HCT116 (cell line): ENCODE measurements around the gene USP15. TPM values are rescaled to one million over a fixed set of nuclear protein-coding genes. Genes with fewer than 3 reads are reported as not detected.

ENCODE experiments used
- ATAC-seq: fragments of 200-7000 bp; cut with Tn5 transposase; 2 replicates; pipeline ENCODE4 v1.9.1; 2020; ENCODE audit warnings: mild to moderate bottlenecking, moderate library complexity
- BruUV-seq: library from RNA; stranded (reverse); fragments of 400-500 nt; replicated peaks from 2 replicates; lab custom pipeline; 2021; lab: Mats Ljungman, UMichigan
- CTCF ChIA-PET: fragments of 300-600 bp; sonication (Branson Sonifier 250); formaldehyde crosslinking; loops from one replicate; lab custom pipeline; 2021; ENCODE audit warnings: antibody characterized with exemption; lab: Charles Lee
- POLR2A ChIA-PET: fragments of 300-600, 350-600 bp; sonication (Branson Sonifier 250); formaldehyde crosslinking; loops from one replicate; lab custom pipeline; 2021; ENCODE audit warnings: antibody characterized with exemption; lab: Charles Lee
- RAD21 ChIA-PET, 2 experiments: fragments of 300-600 bp; sonication (Branson Sonifier 250); formaldehyde crosslinking; loops; one replicate each; lab custom pipeline; 2023; ENCODE audit warnings: low total read pairs in 2 of 2; ENCODE audit not compliant: uncharacterized antibody in 2 of 2, unreplicated experiment in 2 of 2, low non-redundant PET in 1 of 2; lab: Charles Lee
- DNase-seq: peaks from one replicate; pipeline ENCODE4 v3.0.0-alpha.2; 2010; ENCODE audit warnings: low read depth, low spot score
- H2AFZ ChIP-seq: fragments of 200-600 bp; shearing (Covaris generic), sonication (generic); 2 replicates; pipeline ENCODE4 v1.6.1; 2017; ENCODE audit warnings: low read depth, mixed run types, mixed read lengths, antibody characterized with exemption, low read length; ENCODE audit not compliant: poor library complexity, severe bottlenecking
- H3K27ac ChIP-seq: 2 replicates; pipeline ENCODE4 v1.5.1; 2012; ENCODE audit warnings: low read depth, low read length
- H3K27me3 ChIP-seq: fragments of 200-600 bp; sonication (generic); 2 replicates; pipeline ENCODE4 v1.6.1; 2016; ENCODE audit warnings: mixed run types, low read length, mixed read lengths; ENCODE audit not compliant: insufficient read depth
- H3K36me3 ChIP-seq, 2 experiments: fragments of 200-500 bp in 1 of 2; fragments of 200-600 bp in 1 of 2; sonication (Bioruptor generic) in 1 of 2; sonication (generic) in 1 of 2; 2 replicates each; pipeline versions ENCODE4 v1.5.1 to v1.6.1; 2014 to 2016; ENCODE audit warnings: low read length in 2 of 2, inconsistent platforms in 1 of 2, mixed read lengths in 1 of 2, mixed run types in 1 of 2; ENCODE audit not compliant: insufficient read depth in 2 of 2, control insufficient read depth in 1 of 2
- H3K4me1 ChIP-seq, 2 experiments: fragments of 200-600 bp in 1 of 2; sonication (generic) in 1 of 2; 2 replicates each; pipeline versions ENCODE4 v1.5.1 to v1.6.1; 2012 to 2017; ENCODE audit warnings: low read length in 2 of 2, inconsistent platforms in 1 of 2, mild to moderate bottlenecking in 1 of 2, mixed read lengths in 1 of 2, mixed run types in 1 of 2, moderate library complexity in 1 of 2; ENCODE audit not compliant: insufficient read depth in 2 of 2, control insufficient read depth in 1 of 2
- H3K4me2 ChIP-seq: fragments of 200-600 bp; sonication (generic); 2 replicates; pipeline ENCODE4 v1.6.1; 2017; ENCODE audit warnings: mixed run types, low read length, mixed read lengths
- H3K4me3 ChIP-seq, 2 experiments: fragments of 200-600 bp in 1 of 2; sonication (generic) in 1 of 2; replicated peaks in 1 of 2; 2 replicates each; pipeline ENCODE4 v1.5.1; 2011 to 2016; ENCODE audit warnings: low read length in 2 of 2, control low read depth in 1 of 2, low read depth in 1 of 2, mild to moderate bottlenecking in 1 of 2, mixed read lengths in 1 of 2, mixed run types in 1 of 2
- H3K79me2 ChIP-seq: fragments of 200-600 bp; sonication (generic); 2 replicates; pipeline ENCODE4 v1.6.1; 2017; ENCODE audit warnings: mild to moderate bottlenecking, mixed run types, low read length, moderate library complexity, mixed read lengths; ENCODE audit not compliant: insufficient read depth
- H3K9ac ChIP-seq: fragments of 200-600 bp; sonication (generic); 2 replicates; pipeline ENCODE4 v1.6.1; 2016; ENCODE audit warnings: low read length, mixed read lengths
- H3K9me2 ChIP-seq: fragments of 200-600 bp; sonication (generic), shearing (Covaris generic); 2 replicates; pipeline ENCODE4 v1.6.1; 2017; ENCODE audit warnings: mixed run types, mild to moderate bottlenecking, moderate library complexity; ENCODE audit not compliant: insufficient read depth
- H3K9me3 ChIP-seq, 2 experiments: fragments of 200-500 bp in 1 of 2; fragments of 200-600 bp in 1 of 2; sonication (Bioruptor generic) in 1 of 2; sonication (generic) in 1 of 2; 2 replicates each; pipeline ENCODE4 v1.6.1; 2014 to 2017; ENCODE audit warnings: low read length in 2 of 2, mixed read lengths in 2 of 2, inconsistent platforms in 1 of 2, low read depth in 1 of 2, mild to moderate bottlenecking in 1 of 2, mixed run types in 1 of 2, moderate library complexity in 1 of 2; ENCODE audit not compliant: control insufficient read depth in 1 of 2, insufficient read depth in 1 of 2
- H4K20me1 ChIP-seq: fragments of 200-600 bp; sonication (generic), shearing (Covaris generic); 2 replicates; pipeline ENCODE4 v1.6.1; 2017; ENCODE audit warnings: mixed run types, mild to moderate bottlenecking, moderate library complexity; ENCODE audit not compliant: insufficient read depth
- ATF3 ChIP-seq: IDR thresholded peaks from 2 replicates; pipeline ENCODE4 v1.6.1; 2012
- CBX3 ChIP-seq: IDR thresholded peaks from 2 replicates; pipeline ENCODE4 v1.6.1; 2012; ENCODE audit warnings: low read depth
- CEBPB ChIP-seq: IDR thresholded peaks from 2 replicates; pipeline ENCODE4 v1.6.1; 2012; ENCODE audit warnings: low read depth
- EGR1 ChIP-seq: IDR thresholded peaks from 2 replicates; pipeline ENCODE4 v1.6.1; 2012; ENCODE audit warnings: low read depth
- EZH2 ChIP-seq: fragments of 200-600 bp; sonication (generic); IDR thresholded peaks from 2 replicates; pipeline ENCODE4 v1.6.1; 2017; ENCODE audit warnings: antibody characterized with exemption, mixed run types
- EZH2phosphoT487 ChIP-seq: fragments of 200-600 bp; IDR thresholded peaks from 2 replicates; pipeline ENCODE4 v1.6.1; 2018; ENCODE audit warnings: antibody characterized with exemption, borderline replicate concordance
- FOSL1 ChIP-seq: IDR thresholded peaks from 2 replicates; pipeline ENCODE4 v1.6.1; 2012; ENCODE audit warnings: low read depth
- JUND ChIP-seq: IDR thresholded peaks from 2 replicates; pipeline ENCODE4 v1.6.1; 2012
- MAX ChIP-seq: IDR thresholded peaks from 2 replicates; pipeline ENCODE4 v1.6.1; 2012
- POLR2A ChIP-seq: IDR thresholded peaks from 2 replicates; pipeline ENCODE4 v1.7.0; 2011; ENCODE audit warnings: borderline replicate concordance; ENCODE audit not compliant: insufficient read depth, insufficient read length; ENCODE audit errors: extremely low read depth
- POLR2AphosphoS5 ChIP-seq: IDR thresholded peaks from 2 replicates; pipeline ENCODE4 v1.6.1; 2011; ENCODE audit warnings: mild to moderate bottlenecking, low read depth, low read length, moderate library complexity
- RAD21 ChIP-seq: IDR thresholded peaks from 2 replicates; pipeline ENCODE4 v1.6.1; 2012; ENCODE audit warnings: low read depth, mild to moderate bottlenecking
- SIN3A ChIP-seq: IDR thresholded peaks from 2 replicates; pipeline ENCODE4 v1.6.1; 2012; ENCODE audit warnings: low read depth
- SRF ChIP-seq: IDR thresholded peaks from 2 replicates; pipeline ENCODE4 v1.6.1; 2012; ENCODE audit warnings: low read depth
- TCF7L2 ChIP-seq: IDR thresholded peaks from 2 replicates; pipeline ENCODE4 v1.7.0; 2011; ENCODE audit warnings: borderline replicate concordance, inconsistent platforms; ENCODE audit not compliant: insufficient read depth, insufficient read length; ENCODE audit errors: extremely low read depth
- YY1 ChIP-seq: IDR thresholded peaks from 2 replicates; pipeline ENCODE4 v1.6.1; 2011; ENCODE audit warnings: low read length, low read depth, moderate library complexity, mild to moderate bottlenecking; ENCODE audit not compliant: insufficient replicate concordance; ENCODE audit errors: extremely low read depth
- intact Hi-C: fragments of 100-400 bp; cut with micrococcal nuclease; formaldehyde crosslinking; loops from 2 replicates; pipeline ENCODE4 v1.10.0; 2022
- total RNA-seq: library from RNA; stranded (reverse); gene quantifications from one replicate; pipeline ENCODE4 v1.2.1, GENCODE V29; 2021; ENCODE audit not compliant: unreplicated experiment
- TF ChIP-seq, protein P1 (sequence below), 3 experiments: fragments of 200-600 bp in 1 of 3; sonication (generic) in 1 of 3; IDR thresholded peaks in 2 of 3; conservative IDR thresholded peaks in 1 of 3; 2 replicates each; pipeline ENCODE4 v1.5.1; 2012 to 2017; ENCODE audit warnings: low read depth in 2 of 3, low read length in 2 of 3, antibody characterized with exemption in 1 of 3, borderline replicate concordance in 1 of 3, control low read depth in 1 of 3, mild to moderate bottlenecking in 1 of 3, mixed read lengths in 1 of 3, mixed run types in 1 of 3, moderate library complexity in 1 of 3; ENCODE audit not compliant: insufficient read depth in 1 of 3
- TF ChIP-seq, protein P2 (sequence below): IDR thresholded peaks from 2 replicates; pipeline ENCODE4 v1.6.1; 2012; ENCODE audit warnings: low read depth

Gene USP15
- total RNA-seq, 1 experiment from 2014 or later, result 49.5 TPM

DNA sequence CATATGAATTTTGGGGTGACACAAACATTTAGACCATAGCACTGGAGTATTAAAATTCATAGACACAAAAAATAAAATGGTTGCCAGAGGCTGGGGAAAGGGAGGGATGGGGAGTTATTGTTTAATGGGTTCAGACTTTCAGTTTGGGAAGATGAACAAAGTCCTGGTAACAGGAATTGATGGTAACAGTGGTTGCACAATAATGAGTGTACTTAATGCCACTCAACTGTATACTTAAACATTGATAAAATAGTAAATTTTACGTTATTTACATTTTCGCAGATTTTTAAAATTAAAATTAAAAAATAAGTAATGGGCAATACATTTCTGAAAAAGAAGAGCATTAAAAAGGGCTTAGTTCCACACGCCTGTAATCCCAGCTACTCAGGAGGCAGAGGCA is 35.6 kb upstream of the USP15 start:
- Histone ChIP-seq H3K9ac (no peak overlapping the region), H3K27me3 (no peaks in the 10 kb centered on the region), H3K27ac (no peak overlapping the region), H3K9me3 (no peaks in the 10 kb centered on the region), H3K4me2 (no peak overlapping the region), H3K79me2 (no peaks in the 10 kb centered on the region), H3K4me1 (no peaks in the 10 kb centered on the region), H3K36me3 (no peaks in the 10 kb centered on the region), H2AFZ (no peak overlapping the region), H4K20me1 (no peaks in the 10 kb centered on the region), H3K9me2 (no peaks in the 10 kb centered on the region), H3K4me3 (no peak overlapping the region)
- DNase-seq (no peak), ATAC-seq (no peak)
- ChIA-PET RAD21 (no interaction called here), CTCF (no interaction called here), POLR2A (no interaction called here)
- intact Hi-C loops, result no loop called here
- TF ChIP-seq FOSL1, result no peak
- no peak for TF ChIP-seq TCF7L2
- no peak for TF ChIP-seq SRF
- TF ChIP-seq RAD21, result no peak
- no peak for TF ChIP-seq MAX
- TF ChIP-seq SIN3A, result no peak
- TF ChIP-seq CBX3, result no peak
- TF ChIP-seq, protein P1, sequence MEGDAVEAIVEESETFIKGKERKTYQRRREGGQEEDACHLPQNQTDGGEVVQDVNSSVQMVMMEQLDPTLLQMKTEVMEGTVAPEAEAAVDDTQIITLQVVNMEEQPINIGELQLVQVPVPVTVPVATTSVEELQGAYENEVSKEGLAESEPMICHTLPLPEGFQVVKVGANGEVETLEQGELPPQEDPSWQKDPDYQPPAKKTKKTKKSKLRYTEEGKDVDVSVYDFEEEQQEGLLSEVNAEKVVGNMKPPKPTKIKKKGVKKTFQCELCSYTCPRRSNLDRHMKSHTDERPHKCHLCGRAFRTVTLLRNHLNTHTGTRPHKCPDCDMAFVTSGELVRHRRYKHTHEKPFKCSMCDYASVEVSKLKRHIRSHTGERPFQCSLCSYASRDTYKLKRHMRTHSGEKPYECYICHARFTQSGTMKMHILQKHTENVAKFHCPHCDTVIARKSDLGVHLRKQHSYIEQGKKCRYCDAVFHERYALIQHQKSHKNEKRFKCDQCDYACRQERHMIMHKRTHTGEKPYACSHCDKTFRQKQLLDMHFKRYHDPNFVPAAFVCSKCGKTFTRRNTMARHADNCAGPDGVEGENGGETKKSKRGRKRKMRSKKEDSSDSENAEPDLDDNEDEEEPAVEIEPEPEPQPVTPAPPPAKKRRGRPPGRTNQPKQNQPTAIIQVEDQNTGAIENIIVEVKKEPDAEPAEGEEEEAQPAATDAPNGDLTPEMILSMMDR (IDR thresholded peaks at IDR 0.05 in 2 of 3, conservative IDR thresholded peaks at IDR 0.05 in 1 of 3; ENCODE audit: borderline replicate concordance in 1 of 3, insufficient read depth in 1 of 3, low read depth in 2 of 3, low read length in 2 of 3), result no peak
- TF ChIP-seq EZH2phosphoT487, result no peak
- TF ChIP-seq EGR1, result no peak
- no peak for TF ChIP-seq POLR2AphosphoS5
- no peak for TF ChIP-seq YY1
- no peak for TF ChIP-seq EZH2
- no peak for TF ChIP-seq CEBPB
- no peak for TF ChIP-seq POLR2A
- no peak for TF ChIP-seq ATF3
- TF ChIP-seq, protein P2, sequence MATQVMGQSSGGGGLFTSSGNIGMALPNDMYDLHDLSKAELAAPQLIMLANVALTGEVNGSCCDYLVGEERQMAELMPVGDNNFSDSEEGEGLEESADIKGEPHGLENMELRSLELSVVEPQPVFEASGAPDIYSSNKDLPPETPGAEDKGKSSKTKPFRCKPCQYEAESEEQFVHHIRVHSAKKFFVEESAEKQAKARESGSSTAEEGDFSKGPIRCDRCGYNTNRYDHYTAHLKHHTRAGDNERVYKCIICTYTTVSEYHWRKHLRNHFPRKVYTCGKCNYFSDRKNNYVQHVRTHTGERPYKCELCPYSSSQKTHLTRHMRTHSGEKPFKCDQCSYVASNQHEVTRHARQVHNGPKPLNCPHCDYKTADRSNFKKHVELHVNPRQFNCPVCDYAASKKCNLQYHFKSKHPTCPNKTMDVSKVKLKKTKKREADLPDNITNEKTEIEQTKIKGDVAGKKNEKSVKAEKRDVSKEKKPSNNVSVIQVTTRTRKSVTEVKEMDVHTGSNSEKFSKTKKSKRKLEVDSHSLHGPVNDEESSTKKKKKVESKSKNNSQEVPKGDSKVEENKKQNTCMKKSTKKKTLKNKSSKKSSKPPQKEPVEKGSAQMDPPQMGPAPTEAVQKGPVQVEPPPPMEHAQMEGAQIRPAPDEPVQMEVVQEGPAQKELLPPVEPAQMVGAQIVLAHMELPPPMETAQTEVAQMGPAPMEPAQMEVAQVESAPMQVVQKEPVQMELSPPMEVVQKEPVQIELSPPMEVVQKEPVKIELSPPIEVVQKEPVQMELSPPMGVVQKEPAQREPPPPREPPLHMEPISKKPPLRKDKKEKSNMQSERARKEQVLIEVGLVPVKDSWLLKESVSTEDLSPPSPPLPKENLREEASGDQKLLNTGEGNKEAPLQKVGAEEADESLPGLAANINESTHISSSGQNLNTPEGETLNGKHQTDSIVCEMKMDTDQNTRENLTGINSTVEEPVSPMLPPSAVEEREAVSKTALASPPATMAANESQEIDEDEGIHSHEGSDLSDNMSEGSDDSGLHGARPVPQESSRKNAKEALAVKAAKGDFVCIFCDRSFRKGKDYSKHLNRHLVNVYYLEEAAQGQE, result no peak
- TF ChIP-seq JUND, result no peak
- BruUV-seq, result no TSS peak
